ENCODE results near the gene MROH8. TPM values are rescaled to one million over a fixed set of nuclear protein-coding genes. Genes with fewer than 3 reads are reported as not detected.
"Not testable (repeated sequence)": the region's sequence is repeated elsewhere in the genome, so short reads cannot be mapped to it uniquely, and the experiment has no call there.

Gene MROH8
- total RNA-seq, 1 experiment from 2014 or later: 0.50 TPM

DNA sequence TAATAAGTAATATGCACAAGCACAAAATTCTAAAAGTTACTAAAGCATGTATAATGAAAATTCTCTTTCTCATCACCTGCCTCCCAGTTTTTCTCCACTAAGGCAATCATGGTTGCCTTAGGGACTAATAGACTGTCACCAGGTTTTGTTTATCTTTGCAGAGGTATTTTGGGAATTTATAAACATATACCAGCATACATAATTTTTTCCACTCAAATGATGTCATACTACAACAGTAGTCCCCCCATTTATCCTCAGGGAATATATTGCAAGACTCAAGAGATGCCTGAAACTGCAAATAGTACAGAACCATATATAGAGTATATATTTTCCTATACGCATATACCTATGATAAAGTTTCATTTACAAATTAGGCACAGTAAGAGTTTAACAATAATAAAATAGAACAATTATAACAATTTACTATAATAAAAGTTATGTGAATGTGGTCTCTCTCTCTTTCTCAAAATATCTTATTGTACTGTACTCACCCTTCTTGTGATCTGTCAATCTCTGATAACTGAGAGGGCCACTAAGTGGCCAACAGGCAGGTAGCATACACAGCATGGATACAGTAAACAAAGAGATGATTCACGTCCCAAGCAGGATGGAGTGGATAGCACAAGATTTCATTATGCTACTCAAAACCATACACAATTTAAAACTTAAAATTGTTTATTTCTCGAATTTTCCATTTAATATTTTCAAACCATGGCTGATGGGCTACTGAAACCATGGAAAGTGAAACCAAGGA, 103.2 kb downstream of the MROH8 start (continued):
- TF ChIP-seq, protein P1, sequence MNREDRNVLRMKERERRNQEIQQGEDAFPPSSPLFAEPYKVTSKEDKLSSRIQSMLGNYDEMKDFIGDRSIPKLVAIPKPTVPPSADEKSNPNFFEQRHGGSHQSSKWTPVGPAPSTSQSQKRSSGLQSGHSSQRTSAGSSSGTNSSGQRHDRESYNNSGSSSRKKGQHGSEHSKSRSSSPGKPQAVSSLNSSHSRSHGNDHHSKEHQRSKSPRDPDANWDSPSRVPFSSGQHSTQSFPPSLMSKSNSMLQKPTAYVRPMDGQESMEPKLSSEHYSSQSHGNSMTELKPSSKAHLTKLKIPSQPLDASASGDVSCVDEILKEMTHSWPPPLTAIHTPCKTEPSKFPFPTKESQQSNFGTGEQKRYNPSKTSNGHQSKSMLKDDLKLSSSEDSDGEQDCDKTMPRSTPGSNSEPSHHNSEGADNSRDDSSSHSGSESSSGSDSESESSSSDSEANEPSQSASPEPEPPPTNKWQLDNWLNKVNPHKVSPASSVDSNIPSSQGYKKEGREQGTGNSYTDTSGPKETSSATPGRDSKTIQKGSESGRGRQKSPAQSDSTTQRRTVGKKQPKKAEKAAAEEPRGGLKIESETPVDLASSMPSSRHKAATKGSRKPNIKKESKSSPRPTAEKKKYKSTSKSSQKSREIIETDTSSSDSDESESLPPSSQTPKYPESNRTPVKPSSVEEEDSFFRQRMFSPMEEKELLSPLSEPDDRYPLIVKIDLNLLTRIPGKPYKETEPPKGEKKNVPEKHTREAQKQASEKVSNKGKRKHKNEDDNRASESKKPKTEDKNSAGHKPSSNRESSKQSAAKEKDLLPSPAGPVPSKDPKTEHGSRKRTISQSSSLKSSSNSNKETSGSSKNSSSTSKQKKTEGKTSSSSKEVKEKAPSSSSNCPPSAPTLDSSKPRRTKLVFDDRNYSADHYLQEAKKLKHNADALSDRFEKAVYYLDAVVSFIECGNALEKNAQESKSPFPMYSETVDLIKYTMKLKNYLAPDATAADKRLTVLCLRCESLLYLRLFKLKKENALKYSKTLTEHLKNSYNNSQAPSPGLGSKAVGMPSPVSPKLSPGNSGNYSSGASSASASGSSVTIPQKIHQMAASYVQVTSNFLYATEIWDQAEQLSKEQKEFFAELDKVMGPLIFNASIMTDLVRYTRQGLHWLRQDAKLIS (CRISPR knock-in tag; IDR thresholded peaks at IDR 0.05; ENCODE audit: borderline replicate concordance): no peak
- TF ChIP-seq, protein P2, sequence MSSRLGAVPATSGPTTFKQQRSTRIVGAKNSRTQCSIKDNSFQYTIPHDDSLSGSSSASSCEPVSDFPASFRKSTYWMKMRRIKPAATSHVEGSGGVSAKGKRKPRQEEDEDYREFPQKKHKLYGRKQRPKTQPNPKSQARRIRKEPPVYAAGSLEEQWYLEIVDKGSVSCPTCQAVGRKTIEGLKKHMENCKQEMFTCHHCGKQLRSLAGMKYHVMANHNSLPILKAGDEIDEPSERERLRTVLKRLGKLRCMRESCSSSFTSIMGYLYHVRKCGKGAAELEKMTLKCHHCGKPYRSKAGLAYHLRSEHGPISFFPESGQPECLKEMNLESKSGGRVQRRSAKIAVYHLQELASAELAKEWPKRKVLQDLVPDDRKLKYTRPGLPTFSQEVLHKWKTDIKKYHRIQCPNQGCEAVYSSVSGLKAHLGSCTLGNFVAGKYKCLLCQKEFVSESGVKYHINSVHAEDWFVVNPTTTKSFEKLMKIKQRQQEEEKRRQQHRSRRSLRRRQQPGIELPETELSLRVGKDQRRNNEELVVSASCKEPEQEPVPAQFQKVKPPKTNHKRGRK (CRISPR knock-in tag; IDR thresholded peaks at IDR 0.05; ENCODE audit: borderline replicate concordance): no peak
- TF ChIP-seq EMX1 (CRISPR knock-in tag; IDR thresholded peaks at IDR 0.05) (no peak), ZNF416 (CRISPR knock-in tag; IDR thresholded peaks at IDR 0.05) (no peak), ZNF263 (CRISPR knock-in tag; IDR thresholded peaks at IDR 0.05; ENCODE audit: low read depth) (no peak), ZNF423 (CRISPR knock-in tag; IDR thresholded peaks at IDR 0.05) (no peak), NR2C2 (CRISPR knock-in tag; IDR thresholded peaks at IDR 0.05) (no peak), ATF1 (CRISPR knock-in tag; IDR thresholded peaks at IDR 0.05) (no peak), ZNF317 (CRISPR knock-in tag; IDR thresholded peaks at IDR 0.05; ENCODE audit: borderline replicate concordance, low read depth) (no peak), ZNF671 (CRISPR knock-in tag; IDR thresholded peaks at IDR 0.05) (no peak), NFATC4 (CRISPR knock-in tag; IDR thresholded peaks at IDR 0.05) (no peak)
- TF ChIP-seq, protein P3, sequence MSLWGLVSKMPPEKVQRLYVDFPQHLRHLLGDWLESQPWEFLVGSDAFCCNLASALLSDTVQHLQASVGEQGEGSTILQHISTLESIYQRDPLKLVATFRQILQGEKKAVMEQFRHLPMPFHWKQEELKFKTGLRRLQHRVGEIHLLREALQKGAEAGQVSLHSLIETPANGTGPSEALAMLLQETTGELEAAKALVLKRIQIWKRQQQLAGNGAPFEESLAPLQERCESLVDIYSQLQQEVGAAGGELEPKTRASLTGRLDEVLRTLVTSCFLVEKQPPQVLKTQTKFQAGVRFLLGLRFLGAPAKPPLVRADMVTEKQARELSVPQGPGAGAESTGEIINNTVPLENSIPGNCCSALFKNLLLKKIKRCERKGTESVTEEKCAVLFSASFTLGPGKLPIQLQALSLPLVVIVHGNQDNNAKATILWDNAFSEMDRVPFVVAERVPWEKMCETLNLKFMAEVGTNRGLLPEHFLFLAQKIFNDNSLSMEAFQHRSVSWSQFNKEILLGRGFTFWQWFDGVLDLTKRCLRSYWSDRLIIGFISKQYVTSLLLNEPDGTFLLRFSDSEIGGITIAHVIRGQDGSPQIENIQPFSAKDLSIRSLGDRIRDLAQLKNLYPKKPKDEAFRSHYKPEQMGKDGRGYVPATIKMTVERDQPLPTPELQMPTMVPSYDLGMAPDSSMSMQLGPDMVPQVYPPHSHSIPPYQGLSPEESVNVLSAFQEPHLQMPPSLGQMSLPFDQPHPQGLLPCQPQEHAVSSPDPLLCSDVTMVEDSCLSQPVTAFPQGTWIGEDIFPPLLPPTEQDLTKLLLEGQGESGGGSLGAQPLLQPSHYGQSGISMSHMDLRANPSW (CRISPR knock-in tag; conservative IDR thresholded peaks at IDR 0.05; ENCODE audit: low read depth): no peak

DNA sequence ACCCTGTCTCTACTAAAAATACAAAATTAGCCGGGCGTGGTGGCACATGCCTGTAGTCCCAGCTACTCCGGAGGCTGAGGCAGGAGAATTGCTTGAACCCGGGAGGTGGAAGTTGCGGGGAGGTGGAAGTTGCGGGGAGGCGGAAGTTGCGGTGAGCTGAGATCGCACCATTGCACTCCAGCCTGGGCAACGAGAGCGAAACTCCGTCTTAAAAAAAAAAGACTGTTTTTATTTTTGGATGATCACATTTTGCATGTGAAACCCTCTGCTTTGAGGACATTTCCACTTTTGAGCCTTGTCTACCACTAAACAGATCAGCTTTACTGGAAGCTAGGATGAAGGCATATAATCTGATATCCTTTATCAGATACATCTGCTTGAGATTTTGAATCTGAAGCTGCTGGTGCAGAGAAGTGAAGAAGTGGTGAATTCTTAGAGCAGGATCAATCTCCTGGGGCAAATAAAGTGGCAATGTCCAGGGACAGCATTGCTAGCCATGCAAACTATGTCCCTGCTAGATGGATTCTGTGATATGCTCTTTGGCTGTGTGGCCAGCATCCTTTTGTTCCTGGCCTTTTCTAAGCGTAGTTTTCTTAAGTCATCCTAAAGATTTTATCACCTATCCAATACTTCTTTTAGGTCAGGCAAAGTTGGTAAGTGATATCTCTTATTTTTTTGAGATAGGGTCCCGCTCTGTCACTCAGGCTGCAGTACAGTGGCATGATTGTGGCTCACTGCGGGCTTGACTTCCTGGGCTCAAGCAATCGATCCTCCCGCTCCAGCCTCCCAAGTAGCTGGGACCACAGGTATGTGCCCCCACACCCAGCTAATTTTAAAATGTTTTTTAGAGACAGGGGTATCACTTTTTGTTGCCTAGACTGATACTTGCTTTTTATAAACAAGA, 106.8 kb downstream of the MROH8 start:
- H3K27me3 Mint-ChIP-seq (ENCODE audit: low read depth): no peaks in the 10 kb centered on the region
- H3K4me3 Mint-ChIP-seq: no peak overlapping the region
- ChIA-PET CTCF (no interaction called here), POLR2A (interaction anchor here (1.0 kb wide), 1 partner anchor 23 kb away, joined by 5 read pairs; the partner anchor contains the start of gene RBL1)
- DNase-seq (ENCODE audit: low spot score) (no peak), ATAC-seq (no peak)
- peaks cover 23% of the 10 kb centered on the region for H3K36me3 Mint-ChIP-seq
- peaks cover 11% of the 10 kb centered on the region for H3K9me3 Mint-ChIP-seq
- peaks cover 3% of the 10 kb centered on the region; the same call in 1 of the 2 replicates for H3K4me1 Mint-ChIP-seq
- no peak for TF ChIP-seq SMAD4 (CRISPR knock-in tag; IDR thresholded peaks at IDR 0.05)
- no peak overlapping the region for H3K27ac Mint-ChIP-seq

DNA sequence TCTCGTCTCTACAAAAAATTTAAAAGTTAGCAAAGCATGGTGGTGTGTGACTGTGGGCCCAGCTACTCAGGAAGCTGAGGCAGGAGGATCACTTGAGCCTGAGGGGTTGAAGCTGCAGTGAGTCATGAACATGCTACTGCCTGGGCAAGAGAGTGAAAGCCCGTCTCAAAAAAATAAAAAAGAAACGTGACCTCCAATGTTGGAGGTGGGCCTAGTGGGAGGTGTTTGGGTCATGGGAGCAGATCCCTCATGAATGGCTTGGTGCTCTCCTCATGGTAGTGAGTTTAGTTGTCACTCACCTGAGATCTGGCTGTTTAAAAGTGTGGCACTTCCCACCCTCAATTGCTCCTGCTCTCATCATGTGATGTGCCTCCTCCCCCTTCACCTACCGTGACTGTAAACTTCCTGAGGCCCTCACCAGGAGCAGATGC, 107.9 kb downstream of the MROH8 start:
- ATAC-seq: no peak
- H3K4me1 Mint-ChIP-seq: peaks cover 3% of the 10 kb centered on the region; the same call in 1 of the 2 replicates
- H3K36me3 Mint-ChIP-seq: peaks cover 25% of the 10 kb centered on the region
- H3K9me3 Mint-ChIP-seq: peaks cover 11% of the 10 kb centered on the region
- H3K27ac Mint-ChIP-seq: peak overlapping the region; percentile 76
- DNase-seq (ENCODE audit: low spot score): no peak
- ChIA-PET POLR2A (no interaction called here), CTCF (no interaction called here)
- TF ChIP-seq, protein P4, sequence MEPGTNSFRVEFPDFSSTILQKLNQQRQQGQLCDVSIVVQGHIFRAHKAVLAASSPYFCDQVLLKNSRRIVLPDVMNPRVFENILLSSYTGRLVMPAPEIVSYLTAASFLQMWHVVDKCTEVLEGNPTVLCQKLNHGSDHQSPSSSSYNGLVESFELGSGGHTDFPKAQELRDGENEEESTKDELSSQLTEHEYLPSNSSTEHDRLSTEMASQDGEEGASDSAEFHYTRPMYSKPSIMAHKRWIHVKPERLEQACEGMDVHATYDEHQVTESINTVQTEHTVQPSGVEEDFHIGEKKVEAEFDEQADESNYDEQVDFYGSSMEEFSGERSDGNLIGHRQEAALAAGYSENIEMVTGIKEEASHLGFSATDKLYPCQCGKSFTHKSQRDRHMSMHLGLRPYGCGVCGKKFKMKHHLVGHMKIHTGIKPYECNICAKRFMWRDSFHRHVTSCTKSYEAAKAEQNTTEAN (CRISPR knock-in tag; IDR thresholded peaks at IDR 0.05): no peak
- TF ChIP-seq CREM (CRISPR knock-in tag; IDR thresholded peaks at IDR 0.05) (no peak), ZBTB21 (CRISPR knock-in tag; IDR thresholded peaks at IDR 0.05; ENCODE audit: borderline replicate concordance) (no peak)
- TF ChIP-seq, protein P5, sequence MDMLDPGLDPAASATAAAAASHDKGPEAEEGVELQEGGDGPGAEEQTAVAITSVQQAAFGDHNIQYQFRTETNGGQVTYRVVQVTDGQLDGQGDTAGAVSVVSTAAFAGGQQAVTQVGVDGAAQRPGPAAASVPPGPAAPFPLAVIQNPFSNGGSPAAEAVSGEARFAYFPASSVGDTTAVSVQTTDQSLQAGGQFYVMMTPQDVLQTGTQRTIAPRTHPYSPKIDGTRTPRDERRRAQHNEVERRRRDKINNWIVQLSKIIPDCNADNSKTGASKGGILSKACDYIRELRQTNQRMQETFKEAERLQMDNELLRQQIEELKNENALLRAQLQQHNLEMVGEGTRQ (CRISPR knock-in tag; IDR thresholded peaks at IDR 0.05): peak; percentile 9; the same call in 1 of the 2 replicates
- H3K27me3 Mint-ChIP-seq (ENCODE audit: low read depth): no peaks in the 10 kb centered on the region
- no peak overlapping the region for H3K4me3 Mint-ChIP-seq

- H3K4me3 Mint-ChIP-seq; POLR2A ChIA-PET; H3K9me3 Mint-ChIP-seq; H3K4me1 Mint-ChIP-seq; ATAC-seq; CTCF ChIA-PET; H3K27ac Mint-ChIP-seq; DNase-seq (ENCODE audit: low spot score); H3K27me3 Mint-ChIP-seq (ENCODE audit: low read depth): not testable (repeated sequence)
- peaks cover 34% of the 10 kb centered on the region for H3K36me3 Mint-ChIP-seq
Observed at GRCh38 chr20:37069563-37069962, 109.8 kb downstream of the MROH8 start.
